Measurements from ENCODE around the gene P3H4.

DNA sequence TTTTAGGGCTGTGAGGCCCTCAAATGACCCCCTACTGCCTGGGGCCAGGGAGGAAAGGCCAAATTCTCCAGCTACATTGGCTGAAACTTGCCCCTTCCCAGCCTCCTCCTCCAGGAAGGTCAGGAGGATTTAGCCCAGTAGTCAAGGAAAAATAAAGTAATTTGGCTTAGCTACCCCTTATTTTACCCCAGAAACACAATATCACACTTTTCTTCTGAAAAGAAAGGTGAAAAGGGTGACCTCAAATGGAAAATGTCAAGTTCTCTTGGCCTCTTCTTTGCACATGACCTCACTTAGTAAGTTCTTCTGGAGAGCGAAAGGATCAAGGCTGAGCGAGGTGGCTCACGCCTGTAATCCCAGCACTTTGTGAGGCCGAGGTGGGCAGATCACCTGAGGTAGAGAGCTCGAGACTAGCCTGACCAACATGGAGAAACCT is 17.2 kb downstream of the P3H4 start:
- TF ChIP-seq ZNF384 (IDR thresholded peaks at IDR 0.05): no peak
- TF ChIP-seq L3MBTL2 (conservative IDR thresholded peaks at IDR 0.05): no peak
- no peak for TF ChIP-seq ELF4 (IDR thresholded peaks at IDR 0.05)
- no peak for TF ChIP-seq NFRKB (IDR thresholded peaks at IDR 0.05)
- no peak for TF ChIP-seq HDGF (IDR thresholded peaks at IDR 0.05; ENCODE audit: borderline replicate concordance)
- TF ChIP-seq SUZ12 (IDR thresholded peaks at IDR 0.05): no peak
- no peak for TF ChIP-seq SP1 (IDR thresholded peaks at IDR 0.05)
- TF ChIP-seq, protein P1, sequence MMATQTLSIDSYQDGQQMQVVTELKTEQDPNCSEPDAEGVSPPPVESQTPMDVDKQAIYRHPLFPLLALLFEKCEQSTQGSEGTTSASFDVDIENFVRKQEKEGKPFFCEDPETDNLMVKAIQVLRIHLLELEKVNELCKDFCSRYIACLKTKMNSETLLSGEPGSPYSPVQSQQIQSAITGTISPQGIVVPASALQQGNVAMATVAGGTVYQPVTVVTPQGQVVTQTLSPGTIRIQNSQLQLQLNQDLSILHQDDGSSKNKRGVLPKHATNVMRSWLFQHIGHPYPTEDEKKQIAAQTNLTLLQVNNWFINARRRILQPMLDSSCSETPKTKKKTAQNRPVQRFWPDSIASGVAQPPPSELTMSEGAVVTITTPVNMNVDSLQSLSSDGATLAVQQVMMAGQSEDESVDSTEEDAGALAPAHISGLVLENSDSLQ (IDR thresholded peaks at IDR 0.05): no peak
- no peak for TF ChIP-seq CTBP1 (IDR thresholded peaks at IDR 0.05; ENCODE audit: borderline replicate concordance)
- TF ChIP-seq FOXM1 (IDR thresholded peaks at IDR 0.05; ENCODE audit: borderline replicate concordance): no peak
- TF ChIP-seq TARDBP (IDR thresholded peaks at IDR 0.05): no peak
- no peak for TF ChIP-seq ARNT (IDR thresholded peaks at IDR 0.05)
- TF ChIP-seq FOXK2 (IDR thresholded peaks at IDR 0.05): no peak
- TF ChIP-seq BHLHE40 (IDR thresholded peaks at IDR 0.05; ENCODE audit: borderline replicate concordance): no peak

All from HEK293T (cell line).